Measurements from ENCODE around the gene ABRACL.

DNA sequence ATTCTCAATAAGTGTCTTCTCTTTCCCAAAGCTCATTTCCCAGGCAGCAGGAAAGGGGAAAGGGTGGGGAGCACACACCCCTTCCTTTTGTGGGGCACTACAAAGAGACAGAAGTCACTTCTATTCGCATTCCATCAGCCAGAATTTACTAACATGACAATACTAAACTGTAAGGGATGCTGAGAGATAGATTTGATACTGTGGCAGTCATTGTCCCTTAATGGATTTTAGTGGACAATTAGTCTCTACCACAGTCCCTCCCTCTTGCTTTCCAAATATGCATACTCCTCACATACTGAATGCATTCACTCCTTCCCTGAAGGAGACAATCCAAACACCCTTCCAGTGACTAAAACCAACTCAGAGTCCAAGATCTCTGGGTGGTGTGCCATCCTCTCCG, 50.5 kb downstream of the ABRACL start:
- no peak for TF ChIP-seq SMC3 (IDR thresholded peaks at IDR 0.05)
- TF ChIP-seq, protein P1, sequence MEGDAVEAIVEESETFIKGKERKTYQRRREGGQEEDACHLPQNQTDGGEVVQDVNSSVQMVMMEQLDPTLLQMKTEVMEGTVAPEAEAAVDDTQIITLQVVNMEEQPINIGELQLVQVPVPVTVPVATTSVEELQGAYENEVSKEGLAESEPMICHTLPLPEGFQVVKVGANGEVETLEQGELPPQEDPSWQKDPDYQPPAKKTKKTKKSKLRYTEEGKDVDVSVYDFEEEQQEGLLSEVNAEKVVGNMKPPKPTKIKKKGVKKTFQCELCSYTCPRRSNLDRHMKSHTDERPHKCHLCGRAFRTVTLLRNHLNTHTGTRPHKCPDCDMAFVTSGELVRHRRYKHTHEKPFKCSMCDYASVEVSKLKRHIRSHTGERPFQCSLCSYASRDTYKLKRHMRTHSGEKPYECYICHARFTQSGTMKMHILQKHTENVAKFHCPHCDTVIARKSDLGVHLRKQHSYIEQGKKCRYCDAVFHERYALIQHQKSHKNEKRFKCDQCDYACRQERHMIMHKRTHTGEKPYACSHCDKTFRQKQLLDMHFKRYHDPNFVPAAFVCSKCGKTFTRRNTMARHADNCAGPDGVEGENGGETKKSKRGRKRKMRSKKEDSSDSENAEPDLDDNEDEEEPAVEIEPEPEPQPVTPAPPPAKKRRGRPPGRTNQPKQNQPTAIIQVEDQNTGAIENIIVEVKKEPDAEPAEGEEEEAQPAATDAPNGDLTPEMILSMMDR (IDR thresholded peaks at IDR 0.05) = no peak

Data from A549 (cell line).